ENCODE data around the gene GSTA4. TPM values are rescaled to one million over a fixed set of nuclear protein-coding genes. Genes with fewer than 3 reads are reported as not detected.

The GSTA4 gene
- total RNA-seq, 3 donors from 2014 or later, result 8.3 to 15.5 (median 14.7) TPM

- no peak for TF ChIP-seq CTCF (IDR thresholded peaks at IDR 0.05)
- ATAC-seq (no peak), DNase-seq (no peak)
- Histone ChIP-seq H3K36me3 (ENCODE audit: low read depth) (no peaks in the 10 kb centered on the region), H3K4me1 (ENCODE audit: low read depth) (no peaks in the 10 kb centered on the region), H3K9me3 (no peaks in the 10 kb centered on the region), H3K4me3 (no peak overlapping the region)
- intact Hi-C loops (cut with DNase I, micrococcal nuclease), result no loop called here
Observed at GRCh38 chr6:53026526-53026925, 31.4 kb upstream of the GSTA4 start.

- ATAC-seq (no peak), DNase-seq (no peak)
- no peaks in the 10 kb centered on the region for H3K9me3 ChIP-seq
- no peak overlapping the region for H3K4me3 ChIP-seq
- no peak for TF ChIP-seq CTCF (IDR thresholded peaks at IDR 0.05)
- H3K4me1 ChIP-seq (ENCODE audit: low read depth), result no peaks in the 10 kb centered on the region
- H3K36me3 ChIP-seq (ENCODE audit: low read depth), result no peaks in the 10 kb centered on the region
- intact Hi-C loops (cut with DNase I, micrococcal nuclease), result no loop called here
Observed at GRCh38 chr6:53023323-53023722, 28.2 kb upstream of the GSTA4 start.

- intact Hi-C loops (cut with DNase I, micrococcal nuclease), result no loop called here
Observed at GRCh38 chr6:53020005-53020744, 25.1 kb upstream of the GSTA4 start.

GRCh38 chr6:53018446-53018845 is 23.4 kb upstream of the GSTA4 start:
- DNase-seq (no peak), ATAC-seq (no peak)
- TF ChIP-seq CTCF (IDR thresholded peaks at IDR 0.05), result no peak
- Histone ChIP-seq H3K4me1 (ENCODE audit: low read depth) (no peaks in the 10 kb centered on the region), H3K9me3 (no peaks in the 10 kb centered on the region), H3K4me3 (no peak overlapping the region), H3K36me3 (ENCODE audit: low read depth) (no peaks in the 10 kb centered on the region)
- intact Hi-C loops (cut with DNase I, micrococcal nuclease), result no loop called here

More at GRCh38 chr6:53020005-53020744, 25.1 kb upstream of the GSTA4 start:
- DNase-seq (no peak), ATAC-seq (no peak)
- Histone ChIP-seq H3K36me3 (ENCODE audit: low read depth) (no peaks in the 10 kb centered on the region), H3K9me3 (no peaks in the 10 kb centered on the region), H3K4me1 (ENCODE audit: low read depth) (no peaks in the 10 kb centered on the region), H3K4me3 (no peak overlapping the region)
- TF ChIP-seq CTCF (IDR thresholded peaks at IDR 0.05), result no peak

GRCh38 chr6:53015486-53015885 is 20.4 kb upstream of the GSTA4 start:
- Histone ChIP-seq H3K36me3 (ENCODE audit: low read depth) (peaks cover 3% of the 10 kb centered on the region), H3K4me1 (ENCODE audit: low read depth) (no peaks in the 10 kb centered on the region)

More at GRCh38 chr6:53015486-53015885, 20.4 kb upstream of the GSTA4 start:
- DNase-seq (no peak), ATAC-seq (no peak)
- no peaks in the 10 kb centered on the region for H3K9me3 ChIP-seq
- no peak for TF ChIP-seq CTCF (IDR thresholded peaks at IDR 0.05)
- intact Hi-C loops (cut with DNase I, micrococcal nuclease), result no loop called here
- H3K4me3 ChIP-seq, result no peak overlapping the region

Measured in mucosa of descending colon (tissue), 3 donors.